ENCODE measurements around the gene MACROD2. TPM values are rescaled to one million over a fixed set of nuclear protein-coding genes. Genes with fewer than 3 reads are reported as not detected.

MACROD2 gene
- total and polyA plus RNA-seq, 2 of the 4 experiments (the other 2 are of a cell fraction), result not detected

DNA sequence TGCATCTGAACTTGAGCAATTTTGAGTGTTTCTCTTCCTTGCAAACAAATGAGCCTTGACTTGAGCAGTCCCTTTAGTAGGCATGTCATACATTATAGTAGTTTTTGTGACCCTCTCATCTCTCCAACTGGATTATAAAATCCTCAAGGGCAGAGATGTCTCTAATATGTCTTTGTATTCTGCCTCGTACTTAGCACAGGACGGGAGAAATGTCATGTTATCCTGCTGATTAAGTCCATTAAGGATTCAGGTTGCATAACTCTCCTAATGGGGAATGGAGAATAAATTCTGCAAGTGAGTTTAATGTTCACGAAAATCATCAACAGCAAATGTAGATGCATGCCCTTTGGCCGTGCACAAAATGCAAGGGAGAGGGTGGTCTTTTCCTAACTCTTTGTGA is 1635.0 kb downstream of the MACROD2 start:
- Histone ChIP-seq H2BK15ac (ENCODE audit: low read depth, low read length) (no peak overlapping the region), H2AK5ac (ENCODE audit: low read depth, low read length) (no peak overlapping the region), H2BK20ac (ENCODE audit: low read depth, low read length) (no peak overlapping the region), H3K4me1 (ENCODE audit: control insufficient read depth, insufficient read depth, low read length) (no peaks in the 10 kb centered on the region), H3K4me2 (ENCODE audit: low read depth, low read length) (no peak overlapping the region), H2BK120ac (ENCODE audit: low read depth, low read length) (no peak overlapping the region), H4K5ac (ENCODE audit: low read depth, low read length) (no peak overlapping the region), H3K27me3 (ENCODE audit: control insufficient read depth, insufficient read depth, low read length) (no peaks in the 10 kb centered on the region; the same call in 1 of the 2 replicates), H3K9ac (ENCODE audit: low read depth, low read length) (no peak overlapping the region), H4K20me1 (ENCODE audit: insufficient read depth, low read length) (no peaks in the 10 kb centered on the region), H4K8ac (ENCODE audit: low read depth in 2 of 2, low read length in 2 of 2) (no peak overlapping the region), H4K91ac (ENCODE audit: insufficient read depth, low read depth, low read length) (no peak overlapping the region), H3K79me1 (ENCODE audit: low read depth in 1 of 2, low read length in 2 of 2) (no peaks in the 10 kb centered on the region), H3K9me1 (ENCODE audit: insufficient read depth, low read length) (no peaks in the 10 kb centered on the region), H3K56ac (ENCODE audit: extremely low read depth, insufficient read depth, low read length) (no peak overlapping the region), H3K14ac (replicated peaks; ENCODE audit: low read depth, low read length) (no peak overlapping the region), H2AK9ac (replicated peaks; ENCODE audit: low read depth, low read length, poor library complexity) (no peak overlapping the region), H3K4ac (ENCODE audit: low read depth, low read length) (no peak overlapping the region), H3K36me3 (ENCODE audit: control insufficient read depth, insufficient read depth, low read length) (no peaks in the 10 kb centered on the region), H3K9me3 (ENCODE audit: control insufficient read depth, insufficient read depth, low read length) (no peaks in the 10 kb centered on the region), H3K23ac (ENCODE audit: low read depth, low read length) (no peak overlapping the region), H2BK5ac (ENCODE audit: low read depth, low read length, poor library complexity, severe bottlenecking) (no peak overlapping the region), H3K4me3 (ENCODE audit: insufficient read depth, low read depth, low read length) (no peak overlapping the region), H3K27ac (ENCODE audit: insufficient read depth, low read length) (no peak overlapping the region), H2AFZ (replicated peaks; ENCODE audit: low read length, poor library complexity) (no peak overlapping the region), H3K18ac (ENCODE audit: low read depth, low read length) (no peak overlapping the region)
- no CpG with 5 or more reads among the region's 4 CpGs for WGBS, 2 experiments (ENCODE audit: extremely low coverage in 2 of 2, insufficient read length in 1 of 2)
- ATAC-seq (ENCODE audit: low read depth), result no peak
- dilution Hi-C loops (cut with HindIII; ENCODE audit: low sequenced_read_pairs, unreplicated experiment), result no loop called here
- in situ Hi-C loops (cut with MboI; ENCODE audit: low sequenced_read_pairs), result no loop called here
- DNase-seq, result no peak
- ChIA-PET CTCF (no interaction called here), POLR2A (ENCODE audit: unreplicated experiment) (no interaction called here)
- TF ChIP-seq POLR2A (IDR thresholded peaks at IDR 0.05; ENCODE audit: low read depth, low read length) (no peak), SMC3 (IDR thresholded peaks at IDR 0.05; ENCODE audit: low read depth, low read length) (no peak), RCOR1 (IDR thresholded peaks at IDR 0.05; ENCODE audit: insufficient replicate concordance, low read length) (no peak), BHLHE40 (IDR thresholded peaks at IDR 0.05; ENCODE audit: low read depth, low read length) (no peak), RAD21 (IDR thresholded peaks at IDR 0.05; ENCODE audit: low read length) (no peak), CHD1 (IDR thresholded peaks at IDR 0.05; ENCODE audit: low read depth, low read length) (no peak), MXI1 (IDR thresholded peaks at IDR 0.05; ENCODE audit: borderline replicate concordance, low read depth, low read length) (no peak), RFX5 (IDR thresholded peaks at IDR 0.05; ENCODE audit: low read depth, low read length) (no peak), MAFK (IDR thresholded peaks at IDR 0.05; ENCODE audit: low read depth, low read length) (no peak), MAZ (IDR thresholded peaks at IDR 0.05; ENCODE audit: borderline replicate concordance, low read depth, low read length) (no peak), CEBPB (IDR thresholded peaks at IDR 0.05; ENCODE audit: low read depth, low read length) (no peak), FOS (IDR thresholded peaks at IDR 0.05; ENCODE audit: low read depth, low read length) (no peak), NFE2L2 (IDR thresholded peaks at IDR 0.05; ENCODE audit: low read depth, low read length) (no peak)
- TF ChIP-seq, protein P1, sequence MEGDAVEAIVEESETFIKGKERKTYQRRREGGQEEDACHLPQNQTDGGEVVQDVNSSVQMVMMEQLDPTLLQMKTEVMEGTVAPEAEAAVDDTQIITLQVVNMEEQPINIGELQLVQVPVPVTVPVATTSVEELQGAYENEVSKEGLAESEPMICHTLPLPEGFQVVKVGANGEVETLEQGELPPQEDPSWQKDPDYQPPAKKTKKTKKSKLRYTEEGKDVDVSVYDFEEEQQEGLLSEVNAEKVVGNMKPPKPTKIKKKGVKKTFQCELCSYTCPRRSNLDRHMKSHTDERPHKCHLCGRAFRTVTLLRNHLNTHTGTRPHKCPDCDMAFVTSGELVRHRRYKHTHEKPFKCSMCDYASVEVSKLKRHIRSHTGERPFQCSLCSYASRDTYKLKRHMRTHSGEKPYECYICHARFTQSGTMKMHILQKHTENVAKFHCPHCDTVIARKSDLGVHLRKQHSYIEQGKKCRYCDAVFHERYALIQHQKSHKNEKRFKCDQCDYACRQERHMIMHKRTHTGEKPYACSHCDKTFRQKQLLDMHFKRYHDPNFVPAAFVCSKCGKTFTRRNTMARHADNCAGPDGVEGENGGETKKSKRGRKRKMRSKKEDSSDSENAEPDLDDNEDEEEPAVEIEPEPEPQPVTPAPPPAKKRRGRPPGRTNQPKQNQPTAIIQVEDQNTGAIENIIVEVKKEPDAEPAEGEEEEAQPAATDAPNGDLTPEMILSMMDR (conservative IDR thresholded peaks at IDR 0.05; ENCODE audit: low read depth, low read length), result no peak
- TF ChIP-seq, protein P2, sequence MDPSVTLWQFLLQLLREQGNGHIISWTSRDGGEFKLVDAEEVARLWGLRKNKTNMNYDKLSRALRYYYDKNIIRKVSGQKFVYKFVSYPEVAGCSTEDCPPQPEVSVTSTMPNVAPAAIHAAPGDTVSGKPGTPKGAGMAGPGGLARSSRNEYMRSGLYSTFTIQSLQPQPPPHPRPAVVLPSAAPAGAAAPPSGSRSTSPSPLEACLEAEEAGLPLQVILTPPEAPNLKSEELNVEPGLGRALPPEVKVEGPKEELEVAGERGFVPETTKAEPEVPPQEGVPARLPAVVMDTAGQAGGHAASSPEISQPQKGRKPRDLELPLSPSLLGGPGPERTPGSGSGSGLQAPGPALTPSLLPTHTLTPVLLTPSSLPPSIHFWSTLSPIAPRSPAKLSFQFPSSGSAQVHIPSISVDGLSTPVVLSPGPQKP (IDR thresholded peaks at IDR 0.05; ENCODE audit: borderline replicate concordance, low read depth, low read length), result no peak
- TF ChIP-seq, protein P3, sequence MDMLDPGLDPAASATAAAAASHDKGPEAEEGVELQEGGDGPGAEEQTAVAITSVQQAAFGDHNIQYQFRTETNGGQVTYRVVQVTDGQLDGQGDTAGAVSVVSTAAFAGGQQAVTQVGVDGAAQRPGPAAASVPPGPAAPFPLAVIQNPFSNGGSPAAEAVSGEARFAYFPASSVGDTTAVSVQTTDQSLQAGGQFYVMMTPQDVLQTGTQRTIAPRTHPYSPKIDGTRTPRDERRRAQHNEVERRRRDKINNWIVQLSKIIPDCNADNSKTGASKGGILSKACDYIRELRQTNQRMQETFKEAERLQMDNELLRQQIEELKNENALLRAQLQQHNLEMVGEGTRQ (IDR thresholded peaks at IDR 0.05; ENCODE audit: low read depth, low read length), result no peak
- no TSS peak for BruUV-seq (replicated peaks)
- intact Hi-C loops (cut with micrococcal nuclease), result no loop called here

Data from IMR-90 (cell line).